ENCODE measurements around the gene TENM4.
"Not testable (repeated sequence)": the region's sequence is repeated elsewhere in the genome, so short reads cannot be mapped to it uniquely, and the experiment has no call there.

The TENM4 gene

GRCh38 chr11:79200398-79201070 lies 240.3 kb downstream of the TENM4 start:
- DNase-seq = no peak

- DNase-seq = no peak
Observed at GRCh38 chr11:79199729-79200354, 241.0 kb downstream of the TENM4 start.

GRCh38 chr11:79198898-79199250 lies 242.0 kb downstream of the TENM4 start:
- DNase-seq = no peak

- no peak for DNase-seq
Observed at GRCh38 chr11:79198203-79198897, 242.5 kb downstream of the TENM4 start.

GRCh38 chr11:79196950-79197349 lies 243.9 kb downstream of the TENM4 start:
- no peak for DNase-seq

GRCh38 chr11:79195209-79195608 lies 245.6 kb downstream of the TENM4 start:
- DNase-seq = no peak

GRCh38 chr11:79193663-79194310 lies 247.0 kb downstream of the TENM4 start:
- DNase-seq = no peak

GRCh38 chr11:79192836-79193235 lies 248.0 kb downstream of the TENM4 start:
- DNase-seq = no peak

- DNase-seq = not testable (repeated sequence)
Observed at GRCh38 chr11:79191716-79192115, 249.1 kb downstream of the TENM4 start.

- not testable (repeated sequence) for DNase-seq
Observed at GRCh38 chr11:79190553-79190952, 250.3 kb downstream of the TENM4 start.

GRCh38 chr11:79189601-79190000 lies 251.2 kb downstream of the TENM4 start:
- DNase-seq = no peak

GRCh38 chr11:79189055-79189454 lies 251.8 kb downstream of the TENM4 start:
- DNase-seq = no peak

GRCh38 chr11:79186669-79187068 lies 254.2 kb downstream of the TENM4 start:
- no peak for DNase-seq

- DNase-seq = no peak
Observed at GRCh38 chr11:79185351-79185750, 255.5 kb downstream of the TENM4 start.

GRCh38 chr11:79184285-79184684 lies 256.5 kb downstream of the TENM4 start:
- no peak for DNase-seq

GRCh38 chr11:79182794-79183193 lies 258.0 kb downstream of the TENM4 start:
- DNase-seq = no peak

GRCh38 chr11:79179087-79179486 lies 261.7 kb downstream of the TENM4 start:
- DNase-seq = no peak

- no peak for DNase-seq
Observed at GRCh38 chr11:79174045-79175008, 266.5 kb downstream of the TENM4 start.

- no peak for DNase-seq
Observed at GRCh38 chr11:79173615-79174014, 267.2 kb downstream of the TENM4 start.

- no peak for DNase-seq
Observed at GRCh38 chr11:79170321-79170720, 270.5 kb downstream of the TENM4 start.

- no peak for DNase-seq
Observed at GRCh38 chr11:79168530-79169110, 272.2 kb downstream of the TENM4 start.

All from NCI-H1694 (cell line).